Mesothelial cell of epicardium (in vitro differentiated cells): Measurements from ENCODE around the gene GABRA4. TPM values are rescaled to one million over a fixed set of nuclear protein-coding genes. Genes with fewer than 3 reads are reported as not detected.

Experiments
- DNase-seq, 2 experiments: peaks; one replicate each; pipeline ENCODE4 v3.0.0; 2021; ENCODE audit warnings: low spot score in 2 of 2; ENCODE audit not compliant: unreplicated experiment in 2 of 2
- H3K27ac Mint-ChIP-seq: 2 replicates; pipeline ENCODE4 v1.8.0; 2021; ENCODE audit warnings: mixed read lengths
- H3K27me3 Mint-ChIP-seq: 2 replicates; pipeline ENCODE4 v1.8.0; 2021; ENCODE audit warnings: low read depth, mixed read lengths
- H3K36me3 Mint-ChIP-seq: 2 replicates; pipeline ENCODE4 v1.8.0; 2021; ENCODE audit warnings: mixed read lengths
- H3K4me1 Mint-ChIP-seq: 2 replicates; pipeline ENCODE4 v1.8.0; 2021; ENCODE audit warnings: mixed read lengths
- H3K4me3 Mint-ChIP-seq: 2 replicates; pipeline ENCODE4 v1.8.0; 2021; ENCODE audit warnings: mild to moderate bottlenecking, moderate library complexity, mixed read lengths
- H3K9me3 Mint-ChIP-seq: 2 replicates; pipeline ENCODE4 v1.8.0; 2021; ENCODE audit warnings: mixed read lengths
- CTCF ChIP-seq: fragments of 200-600 bp; sonication (generic); IDR thresholded peaks from one replicate; pipeline ENCODE4 v1.5.0; 2021; ENCODE audit warnings: antibody characterized with exemption; ENCODE audit not compliant: unreplicated experiment
- total RNA-seq: library from RNA; stranded (reverse); gene quantifications from 3 replicates; pipeline ENCODE4 v1.2.1, GENCODE V29; 2021

GABRA4 gene
- total RNA-seq, 1 donor from 2014 or later, result not detected

GRCh38 chr4:46967631-46968030 lies 25.8 kb downstream of the GABRA4 start:
- Mint-ChIP-seq H3K4me3 (no peak overlapping the region), H3K9me3 (no peaks in the 10 kb centered on the region), H3K4me1 (no peaks in the 10 kb centered on the region), H3K27ac (no peak overlapping the region), H3K36me3 (no peaks in the 10 kb centered on the region), H3K27me3 (peaks cover 52% of the 10 kb centered on the region)
- no peak for TF ChIP-seq CTCF
- DNase-seq, result no peak

GRCh38 chr4:46958742-46959488 lies 34.5 kb downstream of the GABRA4 start:
- Mint-ChIP-seq H3K4me1 (no peaks in the 10 kb centered on the region), H3K4me3 (no peak overlapping the region), H3K27me3 (peaks cover 41% of the 10 kb centered on the region), H3K27ac (no peak overlapping the region), H3K9me3 (no peaks in the 10 kb centered on the region), H3K36me3 (no peaks in the 10 kb centered on the region)
- no peak for TF ChIP-seq CTCF
- DNase-seq, result no peak

DNA sequence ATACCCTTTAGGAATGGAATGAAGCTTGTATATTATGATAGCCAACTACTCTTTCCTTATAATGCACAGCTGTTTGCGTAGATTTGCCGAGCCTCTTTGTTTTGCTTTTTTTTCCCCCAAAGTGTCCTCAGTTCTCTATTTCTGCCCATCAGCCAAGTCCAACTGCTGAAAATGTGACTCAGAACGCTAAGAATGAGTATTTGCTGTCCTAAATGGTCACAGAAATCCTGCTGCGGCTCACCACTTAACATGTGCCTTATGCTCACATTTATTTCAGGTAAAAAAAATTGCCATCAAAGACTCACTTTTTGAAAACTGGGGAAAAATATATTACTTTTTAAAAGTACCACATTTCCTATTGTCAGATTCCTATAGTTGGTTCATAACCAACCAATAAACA lies 36.9 kb downstream of the GABRA4 start:
- Mint-ChIP-seq H3K27me3 (peaks cover 27% of the 10 kb centered on the region), H3K36me3 (no peaks in the 10 kb centered on the region), H3K9me3 (no peaks in the 10 kb centered on the region), H3K27ac (no peak overlapping the region), H3K4me3 (no peak overlapping the region), H3K4me1 (no peaks in the 10 kb centered on the region)
- TF ChIP-seq CTCF, result no peak
- DNase-seq, result no peak

DNA sequence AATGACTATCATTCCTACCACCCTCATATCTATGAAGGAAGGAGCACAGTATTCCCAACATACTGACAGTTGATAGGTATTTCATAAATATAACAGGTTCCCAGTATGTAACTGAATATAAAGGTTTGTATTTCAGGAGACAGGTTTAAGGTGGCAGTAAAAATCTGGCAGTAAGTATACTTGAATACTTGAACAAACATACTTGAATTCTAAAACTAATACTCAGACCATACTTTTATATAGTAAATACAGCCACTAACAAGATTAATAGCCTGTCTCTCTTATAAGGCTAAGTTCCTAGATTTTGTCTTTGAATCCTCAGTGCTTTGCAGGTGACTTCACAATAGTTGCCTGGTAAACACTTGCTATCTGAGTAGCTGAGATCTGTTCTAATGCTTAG lies 37.8 kb downstream of the GABRA4 start:
- Mint-ChIP-seq H3K36me3 (no peaks in the 10 kb centered on the region), H3K27ac (no peak overlapping the region), H3K27me3 (peaks cover 24% of the 10 kb centered on the region), H3K4me1 (no peaks in the 10 kb centered on the region), H3K4me3 (no peak overlapping the region), H3K9me3 (no peaks in the 10 kb centered on the region)
- DNase-seq, result no peak
- TF ChIP-seq CTCF, result no peak

- Mint-ChIP-seq H3K4me1 (no peaks in the 10 kb centered on the region), H3K9me3 (no peaks in the 10 kb centered on the region), H3K4me3 (no peak overlapping the region), H3K27ac (no peak overlapping the region), H3K27me3 (peaks cover 24% of the 10 kb centered on the region), H3K36me3 (no peaks in the 10 kb centered on the region)
- DNase-seq, result no peak
- no peak for TF ChIP-seq CTCF
Observed at GRCh38 chr4:46954643-46955042, 38.7 kb downstream of the GABRA4 start.
